ENCODE results near the gene TELO2. TPM values are rescaled to one million over a fixed set of nuclear protein-coding genes. Genes with fewer than 3 reads are reported as not detected.
"Not testable (repeated sequence)": the region's sequence is repeated elsewhere in the genome, so short reads cannot be mapped to it uniquely, and the experiment has no call there.

The TELO2 gene
- total RNA-seq, 2 experiments from 2014 or later: 53.9 to 57.1 TPM

GRCh38 chr16:1474796-1475551 lies 18.2 kb upstream of the TELO2 start, which contains the start of gene CLCN7:
CLCN7 (minus strand) TSS chr16:1475028; CDS start chr16:1474974, 54 bp downstream.
- Mint-ChIP-seq H3K9me3 (no peaks in the 10 kb centered on the region), H3K36me3 (no peaks in the 10 kb centered on the region), H3K4me1 (peaks cover 17% of the 10 kb centered on the region), H3K4me3 (peak within 1 kb of the TSS; percentile 88), H3K27ac (peak within 1 kb of the TSS; percentile 87), H3K27me3 (no peaks in the 10 kb centered on the region)
- DNase-seq (peak; percentile 95), ATAC-seq (ENCODE audit: low read depth) (peak; percentile 88)
- POLR2A ChIA-PET: interaction anchor here (1.1 to 1.3 kb wide), 2 partner anchors 18 to 55 kb away, joined by 3 to 6 read pairs; partner anchors contain the start of genes TELO2 and UQCC4

DNA sequence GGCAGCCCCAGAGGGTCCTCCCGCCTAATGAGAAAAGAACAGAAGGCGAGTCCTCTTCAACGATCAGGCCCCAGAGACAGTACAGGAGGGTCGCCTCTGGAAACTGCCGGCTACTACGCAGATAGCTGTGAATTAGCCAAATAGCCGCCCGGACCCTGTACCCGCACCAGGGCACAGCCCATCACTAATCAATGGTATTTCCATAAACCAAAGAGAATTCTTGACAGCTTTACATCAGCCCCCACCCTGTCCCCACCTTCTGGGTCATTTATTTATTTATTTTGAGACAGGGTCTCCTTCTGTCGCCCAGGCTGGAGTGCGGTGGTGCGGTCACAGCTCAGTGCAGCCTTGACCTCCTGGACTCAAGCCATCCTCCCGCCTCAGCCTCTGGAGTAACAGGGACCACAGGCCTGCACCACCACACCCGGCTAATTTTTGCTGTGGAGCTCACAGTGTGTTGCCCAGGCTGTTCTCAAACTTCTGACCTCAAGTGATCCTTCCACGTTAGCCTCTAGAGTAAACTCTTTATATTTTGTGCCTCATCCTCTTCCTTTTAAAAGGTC lies 17.5 kb upstream of the TELO2 start:
- POLR2A ChIA-PET: interaction anchor here (0.6 to 1.3 kb wide), 4 partner anchors 17 to 60 kb away, joined by 3 to 6 read pairs (median 3); partner anchors contain the start of genes TELO2 and UQCC4
- Mint-ChIP-seq H3K4me1 (peaks cover 15% of the 10 kb centered on the region), H3K27me3 (no peaks in the 10 kb centered on the region), H3K9me3 (no peaks in the 10 kb centered on the region), H3K4me3 (peak overlapping the region; percentile 88), H3K27ac (peak overlapping the region; percentile 87), H3K36me3 (no peaks in the 10 kb centered on the region)
- DNase-seq (no peak), ATAC-seq (ENCODE audit: low read depth) (no peak)

DNA sequence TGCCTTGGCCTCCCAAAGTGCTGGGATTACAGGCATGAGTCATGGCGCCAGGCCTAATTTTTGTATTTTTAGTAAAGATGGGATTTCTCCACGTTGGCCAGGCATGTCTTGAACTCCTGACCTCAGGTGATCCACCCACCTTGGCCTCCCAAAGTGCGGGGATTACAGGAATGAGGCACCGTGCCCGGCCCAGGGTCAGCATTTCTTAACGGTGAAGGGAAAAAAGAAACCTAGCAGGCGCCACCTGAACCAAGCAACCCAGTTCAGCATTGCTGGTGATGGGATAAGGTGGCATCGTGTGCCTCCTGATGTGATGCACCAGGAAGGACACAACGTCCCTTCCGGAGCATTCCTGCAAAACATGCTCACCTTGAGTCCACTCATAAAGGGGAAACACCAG lies 16.1 kb upstream of the TELO2 start:
- Mint-ChIP-seq H3K4me3 (no peak overlapping the region), H3K4me1 (peaks cover 17% of the 10 kb centered on the region), H3K27me3 (no peaks in the 10 kb centered on the region), H3K27ac (no peak overlapping the region), H3K9me3 (no peaks in the 10 kb centered on the region), H3K36me3 (no peaks in the 10 kb centered on the region)
- ATAC-seq (ENCODE audit: low read depth) (no peak), DNase-seq (no peak)
- POLR2A ChIA-PET: interaction anchor here (1.5 kb wide), 1 partner anchor 97 kb away, joined by 3 read pairs; no protein-coding TSS in a partner anchor

- POLR2A ChIA-PET: interaction anchor here (1.1 kb wide), 1 partner anchor 14 kb away, joined by 4 read pairs; the partner anchor contains the start of gene TELO2
Observed at GRCh38 chr16:1478937-1479336, 14.2 kb upstream of the TELO2 start.

GRCh38 chr16:1481906-1482835 lies 11.0 kb upstream of the TELO2 start:
- Mint-ChIP-seq H3K27me3 (no peaks in the 10 kb centered on the region), H3K27ac (no peak overlapping the region), H3K4me1 (peaks cover 1% of the 10 kb centered on the region), H3K36me3 (no peaks in the 10 kb centered on the region), H3K9me3 (no peaks in the 10 kb centered on the region), H3K4me3 (no peak overlapping the region)
- DNase-seq (no peak), ATAC-seq (ENCODE audit: low read depth) (no peak)
- POLR2A ChIA-PET: interaction anchor here (0.8 kb wide), 1 partner anchor 11 kb away, joined by 4 read pairs; no protein-coding TSS in a partner anchor

More at GRCh38 chr16:1478937-1479336, 14.2 kb upstream of the TELO2 start:
- H3K27ac Mint-ChIP-seq; ATAC-seq (ENCODE audit: low read depth); H3K4me3 Mint-ChIP-seq; H3K27me3 Mint-ChIP-seq; H3K4me1 Mint-ChIP-seq; DNase-seq; H3K9me3 Mint-ChIP-seq; H3K36me3 Mint-ChIP-seq: not testable (repeated sequence)

GRCh38 chr16:1485847-1486496 lies 7.2 kb upstream of the TELO2 start:
- H3K36me3 Mint-ChIP-seq: no peaks in the 10 kb centered on the region
- ATAC-seq (ENCODE audit: low read depth): no peak
- DNase-seq: no peak

GRCh38 chr16:1486551-1487390 lies 6.4 kb upstream of the TELO2 start:
- POLR2A ChIA-PET: no interaction called here
- Mint-ChIP-seq H3K27ac (no peak overlapping the region), H3K4me1 (no peaks in the 10 kb centered on the region)

More at GRCh38 chr16:1485847-1486496, 7.2 kb upstream of the TELO2 start:
- Mint-ChIP-seq H3K4me1 (peaks cover 1% of the 10 kb centered on the region), H3K27me3 (no peaks in the 10 kb centered on the region), H3K4me3 (no peak overlapping the region), H3K9me3 (no peaks in the 10 kb centered on the region), H3K27ac (no peak overlapping the region)
- POLR2A ChIA-PET: interaction anchor here (0.6 kb wide), 1 partner anchor 1268 kb away, joined by 4 read pairs; no protein-coding TSS in a partner anchor

GRCh38 chr16:1487395-1488053 lies 5.6 kb upstream of the TELO2 start:
- POLR2A ChIA-PET: no interaction called here
- no peak for DNase-seq
- Mint-ChIP-seq H3K4me3 (no peak overlapping the region), H3K4me1 (peaks cover 3% of the 10 kb centered on the region), H3K36me3 (no peaks in the 10 kb centered on the region), H3K9me3 (no peaks in the 10 kb centered on the region), H3K27ac (no peak overlapping the region), H3K27me3 (no peaks in the 10 kb centered on the region)
- ATAC-seq (ENCODE audit: low read depth): no peak

More at GRCh38 chr16:1486551-1487390, 6.4 kb upstream of the TELO2 start:
- H3K4me3 Mint-ChIP-seq: no peak overlapping the region
- ATAC-seq (ENCODE audit: low read depth) (no peak), DNase-seq (no peak)
- no peaks in the 10 kb centered on the region for H3K9me3 Mint-ChIP-seq
- no peaks in the 10 kb centered on the region for H3K27me3 Mint-ChIP-seq
- no peaks in the 10 kb centered on the region for H3K36me3 Mint-ChIP-seq

- POLR2A ChIA-PET: no interaction called here
- Mint-ChIP-seq H3K9me3 (no peaks in the 10 kb centered on the region), H3K4me1 (peaks cover 8% of the 10 kb centered on the region), H3K27ac (no peak overlapping the region), H3K4me3 (no peak overlapping the region), H3K36me3 (no peaks in the 10 kb centered on the region), H3K27me3 (no peaks in the 10 kb centered on the region)
- ATAC-seq (ENCODE audit: low read depth): no peak
- DNase-seq: no peak
Observed at GRCh38 chr16:1488054-1488601, 5.0 kb upstream of the TELO2 start.

- DNase-seq: no peak
- POLR2A ChIA-PET: no interaction called here
- Mint-ChIP-seq H3K4me3 (no peak within 1 kb of the TSS), H3K36me3 (no peaks in the 10 kb centered on the region), H3K4me1 (peaks cover 8% of the 10 kb centered on the region), H3K27ac (no peak within 1 kb of the TSS), H3K27me3 (no peaks in the 10 kb centered on the region), H3K9me3 (no peaks in the 10 kb centered on the region)
- ATAC-seq (ENCODE audit: low read depth): no peak
Observed at GRCh38 chr16:1488619-1489018, 4.5 kb upstream of the TELO2 start, which contains the start of gene PTX4. PTX4 (minus strand) TSS chr16:1488944; CDS start chr16:1488909, 35 bp downstream.

- Mint-ChIP-seq H3K36me3 (no peaks in the 10 kb centered on the region), H3K4me3 (no peak overlapping the region), H3K9me3 (no peaks in the 10 kb centered on the region), H3K27me3 (no peaks in the 10 kb centered on the region), H3K27ac (no peak overlapping the region), H3K4me1 (peaks cover 8% of the 10 kb centered on the region)
- POLR2A ChIA-PET: no interaction called here
- no peak for ATAC-seq (ENCODE audit: low read depth)
- DNase-seq: no peak
Observed at GRCh38 chr16:1489077-1489476, 4.1 kb upstream of the TELO2 start.
